K562 (cell line): ENCODE measurements around the gene C22orf39. TPM values are rescaled to one million over a fixed set of nuclear protein-coding genes. Genes with fewer than 3 reads are reported as not detected.
A peak's percentile ranks its signal among the peaks of the same experiment; 100 is the strongest.

Experiments used
- ATAC-seq: fragments of 200-7000 bp; cut with Tn5 transposase; 3 replicates; pipeline ENCODE4 v1.9.1; 2020; ENCODE audit warnings: moderate library complexity
- BruUV-seq: library from RNA; stranded (reverse); fragments of 400-500 nt; replicated peaks from 2 replicates; lab custom pipeline; 2021; lab: Mats Ljungman, UMichigan
- CTCF ChIA-PET: fragments of 300-600 bp; formaldehyde crosslinking; extraction: SDS; loops from one replicate; lab custom pipeline; 2021; ENCODE audit warnings: low intra/inter-chr PET ratio; lab: Yijun Ruan, JAX
- POLR2A ChIA-PET: fragments of 300-600, 350-650 bp; sonication (Branson Sonifier 250); formaldehyde crosslinking; extraction: SDS; loops from one replicate; lab custom pipeline; 2021; ENCODE audit warnings: antibody characterized with exemption, inconsistent platforms; lab: Yijun Ruan, JAX
- DNase-seq, 4 experiments: peaks; one replicate each; pipeline versions ENCODE4 v3.0.0 to v3.0.0-alpha.2; 2011 to 2018; ENCODE audit warnings: low spot score in 3 of 4, mixed read lengths in 3 of 4; ENCODE audit errors: extremely low read depth in 1 of 4
- FAIRE-seq: peaks from 2 replicates; lab custom pipeline; 2011; peaks lifted over from hg19 to GRCh38; lab: Jason Lieb, UNC
- H2AFZ ChIP-seq: 2 replicates; pipeline ENCODE4 v1.6.0; 2011; ENCODE audit warnings: low read depth, low read length, control low read depth, inconsistent platforms
- H3K27ac ChIP-seq: fragments of 200-600 bp; 3 replicates; pipeline ENCODE4 v1.8.0; 2011; ENCODE audit warnings: low read depth, mild to moderate bottlenecking, control low read depth, inconsistent platforms, low read length, moderate library complexity, mixed read lengths; ENCODE audit errors: extremely low read depth
- H3K27me3 ChIP-seq, 2 experiments: fragments of 300-600 bp in 1 of 2; 2 replicates in 1 of 2; 3 replicates in 1 of 2; pipeline versions ENCODE4 v1.6.0 to v1.8.0; 2011; ENCODE audit warnings: inconsistent platforms in 2 of 2, low read length in 2 of 2, mild to moderate bottlenecking in 1 of 2, mixed read lengths in 1 of 2, moderate library complexity in 1 of 2; ENCODE audit not compliant: control insufficient read depth in 2 of 2, insufficient read depth in 2 of 2
- H3K36me3 ChIP-seq: fragments of 300-600 bp; 3 replicates; pipeline ENCODE4 v1.8.0; 2011; ENCODE audit warnings: mild to moderate bottlenecking, low read length, inconsistent platforms; ENCODE audit not compliant: control insufficient read depth, insufficient read depth
- H3K4me1 ChIP-seq, 2 experiments: fragments of 200-600 bp in 1 of 2; replicated peaks in 1 of 2; 2 replicates in 1 of 2; 3 replicates in 1 of 2; pipeline versions ENCODE4 v1.5.1 to v1.8.0; 2011; ENCODE audit warnings: inconsistent platforms in 2 of 2, low read length in 2 of 2, mild to moderate bottlenecking in 1 of 2, mixed read lengths in 1 of 2, moderate library complexity in 1 of 2; ENCODE audit not compliant: control insufficient read depth in 2 of 2, insufficient read depth in 2 of 2
- H3K4me2 ChIP-seq: 2 replicates; pipeline ENCODE4 v1.6.1; 2011; ENCODE audit warnings: low read length, control low read depth, inconsistent platforms, mixed read lengths; ENCODE audit not compliant: insufficient read depth
- H3K4me3 ChIP-seq: fragments of 200-600 bp; sonication (generic), shearing (Covaris generic); 2 replicates; pipeline ENCODE4 v1.5.1; 2016; ENCODE audit warnings: control low read depth, inconsistent platforms
- H3K79me2 ChIP-seq: fragments of 200-600 bp; 3 replicates; pipeline ENCODE4 v1.8.0; 2011; ENCODE audit warnings: low read length, inconsistent platforms; ENCODE audit not compliant: control insufficient read depth, insufficient read depth
- H3K9ac ChIP-seq, 2 experiments: 2 replicates each; pipeline versions ENCODE4 v1.6.0 to v1.6.1; 2011; ENCODE audit warnings: low read depth in 2 of 2, low read length in 2 of 2, control low read depth in 1 of 2, inconsistent platforms in 1 of 2, mild to moderate bottlenecking in 1 of 2, mixed read lengths in 1 of 2; ENCODE audit not compliant: insufficient read depth in 1 of 2
- H3K9me1 ChIP-seq: one replicate; pipeline ENCODE4 v1.6.0; 2011; ENCODE audit warnings: inconsistent platforms, mild to moderate bottlenecking, low read length, moderate library complexity; ENCODE audit not compliant: control insufficient read depth, insufficient read depth
- H3K9me3 ChIP-seq: replicated peaks from 2 replicates; pipeline ENCODE4 v1.5.1; 2011; ENCODE audit warnings: low read depth, low read length, inconsistent platforms; ENCODE audit not compliant: control insufficient read depth, insufficient read depth
- H4K20me1 ChIP-seq: replicated peaks from 2 replicates; pipeline ENCODE4 v1.6.1; 2011; ENCODE audit warnings: low read length, inconsistent platforms, mixed read lengths; ENCODE audit not compliant: control insufficient read depth, insufficient read depth
- CBFB ChIP-seq: sonication (generic); formaldehyde crosslinking; IDR thresholded peaks from 2 replicates; pipeline ENCODE4 v1.4.0; 2020; ENCODE audit warnings: mild to moderate bottlenecking, missing genetic modification reagents
- CHD1 ChIP-seq: fragments of 200-600 bp; sonication (generic); IDR thresholded peaks from one replicate; pipeline ENCODE4 v1.6.1; 2012; ENCODE audit warnings: mild to moderate bottlenecking, moderate library complexity, low read length, inconsistent platforms
- HDGF ChIP-seq: fragments of 450-650 bp; IDR thresholded peaks from 2 replicates; pipeline ENCODE4 v1.6.1; 2016
- POLR2G ChIP-seq: fragments of 200-400 bp; formaldehyde crosslinking; IDR thresholded peaks from 2 replicates; pipeline ENCODE4 v1.6.1; 2017; ENCODE audit warnings: low read depth, mild to moderate bottlenecking, antibody characterized with exemption, low read length, moderate library complexity
- PRPF4 ChIP-seq: fragments of 200-400 bp; formaldehyde crosslinking; IDR thresholded peaks from one replicate; pipeline ENCODE4 v1.6.1; 2017; ENCODE audit warnings: low read length, low read depth, mild to moderate bottlenecking; ENCODE audit not compliant: insufficient read depth, poor library complexity, severe bottlenecking
- PTBP1 ChIP-seq: fragments of 200-400 bp; formaldehyde crosslinking; IDR thresholded peaks from 2 replicates; pipeline ENCODE4 v1.6.1; 2017; ENCODE audit warnings: low read depth, low read length
- SREBF2 ChIP-seq: sonication (generic); formaldehyde crosslinking; IDR thresholded peaks from 2 replicates; pipeline ENCODE4 v1.4.0; 2020; ENCODE audit warnings: mild to moderate bottlenecking, missing genetic modification reagents
- TARDBP ChIP-seq: fragments of 450-650 bp; IDR thresholded peaks from 2 replicates; pipeline ENCODE4 v1.6.1; 2016
- WHSC1 ChIP-seq: IDR thresholded peaks from one replicate; pipeline ENCODE4 v1.6.1; 2012; ENCODE audit warnings: low read length, control low read depth, inconsistent platforms
- YY1 ChIP-seq, 3 experiments: IDR thresholded peaks; 2 replicates each; pipeline ENCODE4 v1.6.1; 2011; ENCODE audit warnings: low read length in 2 of 3, mild to moderate bottlenecking in 2 of 3, moderate library complexity in 2 of 3, borderline replicate concordance in 1 of 3, control low read depth in 1 of 3, low read depth in 1 of 3; ENCODE audit not compliant: insufficient read depth in 3 of 3, insufficient replicate concordance in 2 of 3, control insufficient read depth in 1 of 3, insufficient read length in 1 of 3; ENCODE audit errors: extremely low read depth in 1 of 3
- ZFP30 ChIP-seq: fragments of 250-450 bp; sonication (Bioruptor Pico); IDR thresholded peaks from 2 replicates; pipeline ENCODE4 v1.8.0; 2022; ENCODE audit warnings: moderate library complexity, mild to moderate bottlenecking, inconsistent platforms, borderline replicate concordance
- ZNF274 ChIP-seq: IDR thresholded peaks from 2 replicates; pipeline ENCODE4 v1.6.1; 2011; ENCODE audit warnings: low read depth, mild to moderate bottlenecking, low read length, moderate library complexity, borderline replicate concordance
- ZNF311 ChIP-seq: fragments of 250-450 bp; sonication (Bioruptor Pico); IDR thresholded peaks from 2 replicates; pipeline ENCODE4 v1.4.0; 2020; ENCODE audit warnings: mild to moderate bottlenecking, moderate library complexity
- ZNF586 ChIP-seq: fragments of 450-650 bp; formaldehyde crosslinking; conservative IDR thresholded peaks from 2 replicates; pipeline ENCODE4 v1.4.0; 2020; ENCODE audit warnings: mild to moderate bottlenecking, moderate library complexity
- WGBS: fragments of 100-300 bp; shearing (Covaris generic); methylation state at CpG from one replicate; pipeline ENCODE4 v1.1.6; 2016; ENCODE audit warnings: low coverage, mixed read lengths; ENCODE audit not compliant: insufficient coverage; ENCODE audit errors: missing lambda C conversion rate; 5-methylcytosine and 5-hydroxymethylcytosine counted together
- in situ Hi-C: fragments of 300-500 bp; cut with MboI; formaldehyde crosslinking; loops from 4 replicates; pipeline ENCODE4 v1.15.0; 2018; ENCODE audit warnings: inconsistent platforms, mixed read lengths
- intact Hi-C: fragments of 100-400 bp; cut with micrococcal nuclease; formaldehyde crosslinking; loops from 2 replicates; pipeline ENCODE4 v1.14.2; 2022
- polyA plus RNA-seq, 8 experiments: library from polyadenylated mRNA; depleted of rRNA in 4 of 8; stranded (reverse) in 5 of 8; unstranded in 3 of 8; fragments of >200 nt; fragmentation: Nextera tagmentation in 2 of 8; fragmentation: Illumina TruSeq in 1 of 8; extraction: Ambion mirVana in 2 of 8; extraction: Trizol in 1 of 8; gene quantifications; 2 replicates each; pipeline versions ENCODE4 v1.2.1 to v1.2.3, GENCODE V29; 2011 to 2014; ENCODE audit warnings: inconsistent platforms in 1 of 8, missing spikeins in 1 of 8
- total RNA-seq, 7 experiments: library from RNA; depleted of rRNA in 6 of 7; stranded (reverse); fragments of >200 nt in 6 of 7; fragmentation: Illumina TruSeq in 2 of 7; extraction: Trizol in 2 of 7; gene quantifications; 2 replicates each; pipeline versions ENCODE4 v1.2.1 to v1.2.3, GENCODE V29; 2011 to 2021; ENCODE audit warnings: low replicate concordance in 1 of 7
- TF ChIP-seq, protein P1 (sequence below), 2 experiments: fragments of 450-650 bp in 1 of 2; sonication (generic) in 1 of 2; formaldehyde crosslinking in 1 of 2; IDR thresholded peaks in 1 of 2; conservative IDR thresholded peaks in 1 of 2; 2 replicates each; pipeline versions ENCODE4 v1.6.1 to v1.8.1; 2016 to 2023; ENCODE audit warnings: mild to moderate bottlenecking in 2 of 2, moderate library complexity in 2 of 2, inconsistent platforms in 1 of 2, missing genetic modification reagents in 1 of 2
- TF ChIP-seq, protein P2 (sequence below): fragments of 450-650 bp; formaldehyde crosslinking; IDR thresholded peaks from 2 replicates; pipeline ENCODE4 v1.4.0; 2020; ENCODE audit warnings: mild to moderate bottlenecking, moderate library complexity
- TF ChIP-seq, protein P3 (sequence below): fragments of 450-650 bp; IDR thresholded peaks from 2 replicates; pipeline ENCODE4 v1.6.1; 2017; ENCODE audit warnings: mild to moderate bottlenecking, moderate library complexity

Gene C22orf39
- total and polyA plus RNA-seq, 9 of the 15 experiments (the other 6 are each of a cell fraction or from before 2014, with no cell fraction given) = 20.4 to 139 (median 66.8) TPM

DNA sequence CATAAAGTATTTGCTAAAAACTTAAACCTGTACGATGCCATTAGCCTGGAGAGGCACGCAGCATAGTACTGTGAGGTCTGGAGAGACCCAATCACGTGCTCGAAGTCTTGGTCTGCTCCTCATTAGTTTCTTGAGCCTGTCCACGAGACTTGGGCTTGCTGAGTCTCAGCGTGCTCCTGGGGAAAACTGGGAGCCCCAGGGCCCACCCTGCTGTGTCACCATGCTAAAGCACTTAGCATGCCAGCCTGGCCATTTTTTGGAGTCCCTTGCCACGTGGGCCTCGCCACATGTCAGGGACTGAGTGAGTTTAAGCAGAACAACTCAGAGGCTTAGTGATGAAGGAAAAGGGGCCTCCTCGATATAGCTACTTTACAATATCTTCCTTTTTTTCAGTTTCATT lies 34.8 kb upstream of the C22orf39 start:
- intact Hi-C loops (no loop called here), in situ Hi-C loops (no loop called here)
- Histone ChIP-seq H2AFZ (no peak overlapping the region), H4K20me1 (peaks cover 11% of the 10 kb centered on the region), H3K9me3 (no peaks in the 10 kb centered on the region), H3K79me2 (peaks cover 56% of the 10 kb centered on the region), H3K4me1 (peaks cover 7 to 14% of the 10 kb centered on the region in 2 experiments), H3K9ac (peak overlapping the region in 1 of 2 experiments; percentile 29; a peak in 2 of 4 replicates), H3K4me2 (no peak overlapping the region), H3K27me3 (no peaks in the 10 kb centered on the region), H3K27ac (no peak overlapping the region), H3K4me3 (no peak overlapping the region), H3K36me3 (peaks cover 67% of the 10 kb centered on the region), H3K9me1 (no peaks in the 10 kb centered on the region)
- FAIRE-seq = no peak
- ChIA-PET CTCF (interaction anchor here (0.6 to 1.1 kb wide), 2 partner anchors 93 to 148 kb away, joined by 5 to 7 read pairs; no protein-coding TSS in a partner anchor), POLR2A (interaction anchor here (0.8 to 3.9 kb wide), 5 partner anchors 9 to 31 kb away, joined by 3 to 23 read pairs (median 3); no protein-coding TSS in a partner anchor)
- no TSS peak for BruUV-seq
- 94% methylated on average over 9 of the region's 9 CpGs for WGBS
- no peak for ATAC-seq
- no peak for DNase-seq
- TF ChIP-seq CBFB (CRISPR knock-in tag) (no peak), HDGF (no peak), ZNF274 (no peak), PTBP1 (no peak), POLR2G (0 out of 2 replicates have a peak, but pooled peaks have one; percentile 33), ZFP30 (no peak), ZNF586 (CRISPR knock-in tag) (no peak), SREBF2 (CRISPR knock-in tag) (no peak), PRPF4 (no peak), TARDBP (no peak), YY1 (IDR thresholded peaks at IDR 0.05; ENCODE audit: borderline replicate concordance in 1 of 3, control insufficient read depth in 1 of 3, extremely low read depth in 1 of 3, insufficient read depth in 3 of 3, insufficient read length in 1 of 3, insufficient replicate concordance in 2 of 3, low read depth in 1 of 3, low read length in 2 of 3) (no peak), ZNF311 (CRISPR knock-in tag) (no peak), CHD1 (no peak), WHSC1 (peak; percentile 41)
- TF ChIP-seq, protein P1, sequence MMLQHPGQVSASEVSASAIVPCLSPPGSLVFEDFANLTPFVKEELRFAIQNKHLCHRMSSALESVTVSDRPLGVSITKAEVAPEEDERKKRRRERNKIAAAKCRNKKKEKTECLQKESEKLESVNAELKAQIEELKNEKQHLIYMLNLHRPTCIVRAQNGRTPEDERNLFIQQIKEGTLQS (IDR thresholded peaks at IDR 0.05) = no peak
- TF ChIP-seq, protein P1 (CRISPR knock-in tag; conservative IDR thresholded peaks at IDR 0.05) = 0 out of 2 replicates have a peak, but pooled peaks have one; percentile 22
- TF ChIP-seq, protein P2, sequence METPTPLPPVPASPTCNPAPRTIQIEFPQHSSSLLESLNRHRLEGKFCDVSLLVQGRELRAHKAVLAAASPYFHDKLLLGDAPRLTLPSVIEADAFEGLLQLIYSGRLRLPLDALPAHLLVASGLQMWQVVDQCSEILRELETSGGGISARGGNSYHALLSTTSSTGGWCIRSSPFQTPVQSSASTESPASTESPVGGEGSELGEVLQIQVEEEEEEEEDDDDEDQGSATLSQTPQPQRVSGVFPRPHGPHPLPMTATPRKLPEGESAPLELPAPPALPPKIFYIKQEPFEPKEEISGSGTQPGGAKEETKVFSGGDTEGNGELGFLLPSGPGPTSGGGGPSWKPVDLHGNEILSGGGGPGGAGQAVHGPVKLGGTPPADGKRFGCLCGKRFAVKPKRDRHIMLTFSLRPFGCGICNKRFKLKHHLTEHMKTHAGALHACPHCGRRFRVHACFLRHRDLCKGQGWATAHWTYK (CRISPR knock-in tag) = no peak
- TF ChIP-seq, protein P3, sequence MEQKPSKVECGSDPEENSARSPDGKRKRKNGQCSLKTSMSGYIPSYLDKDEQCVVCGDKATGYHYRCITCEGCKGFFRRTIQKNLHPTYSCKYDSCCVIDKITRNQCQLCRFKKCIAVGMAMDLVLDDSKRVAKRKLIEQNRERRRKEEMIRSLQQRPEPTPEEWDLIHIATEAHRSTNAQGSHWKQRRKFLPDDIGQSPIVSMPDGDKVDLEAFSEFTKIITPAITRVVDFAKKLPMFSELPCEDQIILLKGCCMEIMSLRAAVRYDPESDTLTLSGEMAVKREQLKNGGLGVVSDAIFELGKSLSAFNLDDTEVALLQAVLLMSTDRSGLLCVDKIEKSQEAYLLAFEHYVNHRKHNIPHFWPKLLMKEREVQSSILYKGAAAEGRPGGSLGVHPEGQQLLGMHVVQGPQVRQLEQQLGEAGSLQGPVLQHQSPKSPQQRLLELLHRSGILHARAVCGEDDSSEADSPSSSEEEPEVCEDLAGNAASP = no peak
